ENCODE results near the gene TCN2. TPM values are rescaled to one million over a fixed set of nuclear protein-coding genes. Genes with fewer than 3 reads are reported as not detected.
A peak's percentile ranks its signal among the peaks of the same experiment; 100 is the strongest.

Gene TCN2
- total RNA-seq, 1 experiment from 2014 or later, result 11.0 TPM

GRCh38 chr22:30580896-30581295, 26.1 kb upstream of the TCN2 start:
- Mint-ChIP-seq H3K9me3 (ENCODE audit: low read depth, unreplicated experiment) (no peaks in the 10 kb centered on the region), H3K27me3 (ENCODE audit: unreplicated experiment) (no peaks in the 10 kb centered on the region), H3K36me3 (ENCODE audit: insufficient read depth, unreplicated experiment) (peaks cover 49% of the 10 kb centered on the region), H3K4me1 (ENCODE audit: low read depth, unreplicated experiment) (no peaks in the 10 kb centered on the region), H3K27ac (ENCODE audit: unreplicated experiment) (no peak overlapping the region), H3K4me3 (ENCODE audit: low read depth, unreplicated experiment) (no peak overlapping the region)
- CTCF ChIA-PET, result no interaction called here
- TF ChIP-seq, protein P1, sequence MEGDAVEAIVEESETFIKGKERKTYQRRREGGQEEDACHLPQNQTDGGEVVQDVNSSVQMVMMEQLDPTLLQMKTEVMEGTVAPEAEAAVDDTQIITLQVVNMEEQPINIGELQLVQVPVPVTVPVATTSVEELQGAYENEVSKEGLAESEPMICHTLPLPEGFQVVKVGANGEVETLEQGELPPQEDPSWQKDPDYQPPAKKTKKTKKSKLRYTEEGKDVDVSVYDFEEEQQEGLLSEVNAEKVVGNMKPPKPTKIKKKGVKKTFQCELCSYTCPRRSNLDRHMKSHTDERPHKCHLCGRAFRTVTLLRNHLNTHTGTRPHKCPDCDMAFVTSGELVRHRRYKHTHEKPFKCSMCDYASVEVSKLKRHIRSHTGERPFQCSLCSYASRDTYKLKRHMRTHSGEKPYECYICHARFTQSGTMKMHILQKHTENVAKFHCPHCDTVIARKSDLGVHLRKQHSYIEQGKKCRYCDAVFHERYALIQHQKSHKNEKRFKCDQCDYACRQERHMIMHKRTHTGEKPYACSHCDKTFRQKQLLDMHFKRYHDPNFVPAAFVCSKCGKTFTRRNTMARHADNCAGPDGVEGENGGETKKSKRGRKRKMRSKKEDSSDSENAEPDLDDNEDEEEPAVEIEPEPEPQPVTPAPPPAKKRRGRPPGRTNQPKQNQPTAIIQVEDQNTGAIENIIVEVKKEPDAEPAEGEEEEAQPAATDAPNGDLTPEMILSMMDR (IDR thresholded peaks at IDR 0.05; ENCODE audit: unreplicated experiment), result no peak
- no peak for DNase-seq
- intact Hi-C loops (cut with micrococcal nuclease; ENCODE audit: unreplicated experiment), result no loop called here
- BruUV-seq (replicated peaks), result no TSS peak

DNA sequence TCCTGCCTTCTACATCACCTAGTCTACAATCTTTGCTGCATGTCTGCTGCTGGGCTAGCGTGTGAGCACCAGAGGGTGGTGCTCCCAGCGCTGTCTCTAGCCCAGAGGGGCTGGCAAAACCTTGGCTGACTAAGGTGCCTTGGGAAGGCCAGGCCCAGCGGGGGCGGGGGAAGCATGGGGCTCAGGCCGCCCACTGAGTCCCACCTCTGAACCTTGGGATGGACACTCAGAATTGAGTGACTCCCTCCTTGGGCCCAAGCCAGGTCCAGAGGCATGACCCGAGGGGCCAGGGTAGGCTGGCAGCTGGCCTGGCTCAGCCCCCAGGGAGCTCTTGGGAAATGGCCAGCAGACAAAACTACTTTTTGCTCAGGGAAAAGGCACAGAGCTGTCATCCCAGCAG, 24.9 kb upstream of the TCN2 start:
- Mint-ChIP-seq H3K36me3 (ENCODE audit: insufficient read depth, unreplicated experiment) (peaks cover 52% of the 10 kb centered on the region), H3K27me3 (ENCODE audit: unreplicated experiment) (no peaks in the 10 kb centered on the region), H3K4me1 (ENCODE audit: low read depth, unreplicated experiment) (no peaks in the 10 kb centered on the region), H3K27ac (ENCODE audit: unreplicated experiment) (no peak overlapping the region), H3K4me3 (ENCODE audit: low read depth, unreplicated experiment) (no peak overlapping the region), H3K9me3 (ENCODE audit: low read depth, unreplicated experiment) (no peaks in the 10 kb centered on the region)
- no peak for DNase-seq
- TF ChIP-seq, protein P1 (IDR thresholded peaks at IDR 0.05; ENCODE audit: unreplicated experiment), result no peak
- intact Hi-C loops (cut with micrococcal nuclease; ENCODE audit: unreplicated experiment), result no loop called here
- CTCF ChIA-PET, result no interaction called here
- BruUV-seq (replicated peaks), result no TSS peak

- H3K4me1 Mint-ChIP-seq (ENCODE audit: low read depth, unreplicated experiment), result no peaks in the 10 kb centered on the region
- peaks cover 54% of the 10 kb centered on the region for H3K36me3 Mint-ChIP-seq (ENCODE audit: insufficient read depth, unreplicated experiment)
- CTCF ChIA-PET, result no interaction called here
- TF ChIP-seq, protein P1 (IDR thresholded peaks at IDR 0.05; ENCODE audit: unreplicated experiment), result no peak
- H3K9me3 Mint-ChIP-seq (ENCODE audit: low read depth, unreplicated experiment), result no peaks in the 10 kb centered on the region
- H3K27ac Mint-ChIP-seq (ENCODE audit: unreplicated experiment), result peak overlapping the region; percentile 29
- DNase-seq, result no peak
- H3K4me3 Mint-ChIP-seq (ENCODE audit: low read depth, unreplicated experiment), result no peak overlapping the region
- intact Hi-C loops (cut with micrococcal nuclease; ENCODE audit: unreplicated experiment), result no loop called here
- no TSS peak for BruUV-seq (replicated peaks)
- H3K27me3 Mint-ChIP-seq (ENCODE audit: unreplicated experiment), result no peaks in the 10 kb centered on the region
Measured at GRCh38 chr22:30582788-30583545, 24.0 kb upstream of the TCN2 start.

GRCh38 chr22:30584441-30584840, 22.5 kb upstream of the TCN2 start:
- no peaks in the 10 kb centered on the region for H3K4me1 Mint-ChIP-seq (ENCODE audit: low read depth, unreplicated experiment)
- H3K27ac Mint-ChIP-seq (ENCODE audit: unreplicated experiment), result no peak overlapping the region
- H3K27me3 Mint-ChIP-seq (ENCODE audit: unreplicated experiment), result no peaks in the 10 kb centered on the region
- BruUV-seq (replicated peaks), result no TSS peak
- no peaks in the 10 kb centered on the region for H3K9me3 Mint-ChIP-seq (ENCODE audit: low read depth, unreplicated experiment)
- peaks cover 62% of the 10 kb centered on the region for H3K36me3 Mint-ChIP-seq (ENCODE audit: insufficient read depth, unreplicated experiment)
- no peak for DNase-seq
- intact Hi-C loops (cut with micrococcal nuclease; ENCODE audit: unreplicated experiment), result no loop called here
- no peak overlapping the region for H3K4me3 Mint-ChIP-seq (ENCODE audit: low read depth, unreplicated experiment)
- TF ChIP-seq, protein P1 (IDR thresholded peaks at IDR 0.05; ENCODE audit: unreplicated experiment), result no peak
- CTCF ChIA-PET, result no interaction called here
